DND-41 (cell line): ENCODE data around the gene MBD2.

Experiments
- EZH2 ChIP-seq: IDR thresholded peaks from 3 replicates; pipeline ENCODE4 v1.6.1; 2012; ENCODE audit warnings: borderline replicate concordance, low read depth, mild to moderate bottlenecking, moderate library complexity, low read length, inconsistent platforms; ENCODE audit not compliant: severe bottlenecking
- TF ChIP-seq, protein P1 (sequence below): IDR thresholded peaks from 2 replicates; pipeline ENCODE4 v1.5.1; 2012; ENCODE audit warnings: borderline replicate concordance, low read length, moderate library complexity, mild to moderate bottlenecking; ENCODE audit not compliant: poor library complexity, severe bottlenecking; ENCODE audit errors: extremely low read depth

- TF ChIP-seq, protein P1, sequence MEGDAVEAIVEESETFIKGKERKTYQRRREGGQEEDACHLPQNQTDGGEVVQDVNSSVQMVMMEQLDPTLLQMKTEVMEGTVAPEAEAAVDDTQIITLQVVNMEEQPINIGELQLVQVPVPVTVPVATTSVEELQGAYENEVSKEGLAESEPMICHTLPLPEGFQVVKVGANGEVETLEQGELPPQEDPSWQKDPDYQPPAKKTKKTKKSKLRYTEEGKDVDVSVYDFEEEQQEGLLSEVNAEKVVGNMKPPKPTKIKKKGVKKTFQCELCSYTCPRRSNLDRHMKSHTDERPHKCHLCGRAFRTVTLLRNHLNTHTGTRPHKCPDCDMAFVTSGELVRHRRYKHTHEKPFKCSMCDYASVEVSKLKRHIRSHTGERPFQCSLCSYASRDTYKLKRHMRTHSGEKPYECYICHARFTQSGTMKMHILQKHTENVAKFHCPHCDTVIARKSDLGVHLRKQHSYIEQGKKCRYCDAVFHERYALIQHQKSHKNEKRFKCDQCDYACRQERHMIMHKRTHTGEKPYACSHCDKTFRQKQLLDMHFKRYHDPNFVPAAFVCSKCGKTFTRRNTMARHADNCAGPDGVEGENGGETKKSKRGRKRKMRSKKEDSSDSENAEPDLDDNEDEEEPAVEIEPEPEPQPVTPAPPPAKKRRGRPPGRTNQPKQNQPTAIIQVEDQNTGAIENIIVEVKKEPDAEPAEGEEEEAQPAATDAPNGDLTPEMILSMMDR = no peak
- no peak for TF ChIP-seq EZH2
Observed at GRCh38 chr18:54112356-54112755, 112.1 kb downstream of the MBD2 start.
